MM.1S (cell line): ENCODE measurements around the gene ETNK1.

Source experiments
- DNase-seq: peaks from one replicate; pipeline ENCODE4 v3.0.0-alpha.2; 2015
- H2AFZ ChIP-seq: fragments of 300-600 bp; sonication (generic); 2 replicates; pipeline ENCODE4 v1.6.0; 2016; ENCODE audit warnings: antibody characterized with exemption, low read length
- H3F3A ChIP-seq: fragments of 300-600 bp; sonication (generic); 2 replicates; pipeline ENCODE4 v1.6.1; 2016; ENCODE audit warnings: mild to moderate bottlenecking, antibody characterized with exemption, low read length, moderate library complexity, mixed read lengths; ENCODE audit not compliant: insufficient read depth
- H3K27ac ChIP-seq: fragments of 300-600 bp; sonication (generic); 2 replicates; pipeline ENCODE4 v1.5.1; 2016; ENCODE audit warnings: mild to moderate bottlenecking, low read length
- H3K27me3 ChIP-seq: fragments of 300-600 bp; sonication (generic); replicated peaks from 2 replicates; pipeline ENCODE4 v1.6.0; 2016; ENCODE audit warnings: low read length; ENCODE audit not compliant: insufficient read depth
- H3K36me3 ChIP-seq: fragments of 300-600 bp; sonication (generic); replicated peaks from 2 replicates; pipeline ENCODE4 v1.6.1; 2016; ENCODE audit warnings: mild to moderate bottlenecking, low read length, mixed read lengths; ENCODE audit not compliant: insufficient read depth
- H3K4me1 ChIP-seq: fragments of 300-600 bp; sonication (generic); 2 replicates; pipeline ENCODE4 v1.6.1; 2016; ENCODE audit warnings: low read length, mixed read lengths
- H3K4me2 ChIP-seq: fragments of 300-600 bp; sonication (generic); 2 replicates; pipeline ENCODE4 v1.6.0; 2016; ENCODE audit warnings: low read depth, low read length
- H3K4me3 ChIP-seq: fragments of 300-600 bp; sonication (generic); 2 replicates; pipeline ENCODE4 v1.5.1; 2016; ENCODE audit warnings: low read length, mixed read lengths
- H3K79me2 ChIP-seq: fragments of 300-600 bp; sonication (generic); 2 replicates; pipeline ENCODE4 v1.6.1; 2016; ENCODE audit warnings: mixed run types, low read length, mixed read lengths
- H3K9ac ChIP-seq: fragments of 300-600 bp; sonication (generic); 2 replicates; pipeline ENCODE4 v1.6.1; 2016; ENCODE audit warnings: low read length, mixed read lengths
- H3K9me2 ChIP-seq: fragments of 300-600 bp; sonication (generic); replicated peaks from 2 replicates; pipeline ENCODE4 v1.6.1; 2016; ENCODE audit warnings: mild to moderate bottlenecking, low read length, mixed read lengths; ENCODE audit not compliant: insufficient read depth
- H3K9me3 ChIP-seq: fragments of 300-600 bp; sonication (generic); replicated peaks from 2 replicates; pipeline ENCODE4 v1.6.1; 2016; ENCODE audit warnings: mild to moderate bottlenecking, low read length, mixed read lengths; ENCODE audit not compliant: insufficient read depth
- H4K20me1 ChIP-seq: fragments of 300-600 bp; sonication (generic); 2 replicates; pipeline ENCODE4 v1.6.1; 2016; ENCODE audit warnings: mild to moderate bottlenecking, low read length, moderate library complexity, mixed read lengths; ENCODE audit not compliant: insufficient read depth
- EZH2 ChIP-seq: fragments of 300-600 bp; sonication (generic); optimal IDR thresholded peaks from 2 replicates; pipeline ENCODE3; 2017; ENCODE audit warnings: low read depth, mild to moderate bottlenecking, antibody characterized with exemption, low read length, mixed read lengths
- EZH2phosphoT487 ChIP-seq: fragments of 300-600 bp; sonication (generic); IDR thresholded peaks from 2 replicates; pipeline ENCODE4 v1.6.1; 2018; ENCODE audit warnings: antibody characterized with exemption, low read length
- TF ChIP-seq, protein P1 (sequence below): fragments of 300-600 bp; sonication (generic); IDR thresholded peaks from 2 replicates; pipeline ENCODE4 v1.5.1; 2016; ENCODE audit warnings: antibody characterized with exemption, low read length, mixed read lengths

ETNK1 gene

DNA sequence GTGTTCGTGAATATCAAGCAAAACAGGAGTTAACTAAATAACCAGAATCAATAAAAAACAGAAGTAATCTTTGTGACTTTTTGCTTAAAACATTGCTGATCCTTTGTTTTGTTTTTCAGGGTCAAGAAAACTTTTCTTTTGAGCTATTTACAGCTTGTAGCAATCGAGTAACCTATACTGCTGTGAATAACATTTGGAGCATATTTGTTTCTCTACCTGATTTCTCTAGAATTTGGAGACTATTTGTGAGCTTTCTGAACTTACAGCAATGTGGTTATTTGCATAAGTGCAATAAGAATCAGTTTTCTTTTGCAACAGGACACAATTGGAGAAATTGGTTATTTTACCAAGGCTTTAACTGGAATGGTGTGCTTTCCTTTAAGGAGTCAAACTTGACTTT is 7.3 kb upstream of the ETNK1 start:
- no peaks in the 10 kb centered on the region for H3K9me3 ChIP-seq

GRCh38 chr12:22624548-22624869 is 462 bp upstream of the ETNK1 start:
- Histone ChIP-seq H3K4me2 (peak overlapping the region; percentile 76), H4K20me1 (no peaks in the 10 kb centered on the region; the same call in 1 of the 2 replicates), H3K9me3 (no peaks in the 10 kb centered on the region), H3K27me3 (no peaks in the 10 kb centered on the region), H3K9me2 (no peaks in the 10 kb centered on the region), H2AFZ (peak overlapping the region; percentile 97), H3K4me1 (0 out of 2 replicates have a peak, but pooled peaks cover 2% of the 10 kb centered on the region), H3F3A (peaks cover 11% of the 10 kb centered on the region), H3K36me3 (no peaks in the 10 kb centered on the region), H3K79me2 (peaks cover 50% of the 10 kb centered on the region), H3K27ac (peak overlapping the region; percentile 85; the same call in 1 of the 2 replicates), H3K9ac (peak overlapping the region; percentile 90; the same call in 1 of the 2 replicates), H3K4me3 (peak overlapping the region; percentile 96)
- no peak for TF ChIP-seq EZH2phosphoT487
- TF ChIP-seq, protein P1, sequence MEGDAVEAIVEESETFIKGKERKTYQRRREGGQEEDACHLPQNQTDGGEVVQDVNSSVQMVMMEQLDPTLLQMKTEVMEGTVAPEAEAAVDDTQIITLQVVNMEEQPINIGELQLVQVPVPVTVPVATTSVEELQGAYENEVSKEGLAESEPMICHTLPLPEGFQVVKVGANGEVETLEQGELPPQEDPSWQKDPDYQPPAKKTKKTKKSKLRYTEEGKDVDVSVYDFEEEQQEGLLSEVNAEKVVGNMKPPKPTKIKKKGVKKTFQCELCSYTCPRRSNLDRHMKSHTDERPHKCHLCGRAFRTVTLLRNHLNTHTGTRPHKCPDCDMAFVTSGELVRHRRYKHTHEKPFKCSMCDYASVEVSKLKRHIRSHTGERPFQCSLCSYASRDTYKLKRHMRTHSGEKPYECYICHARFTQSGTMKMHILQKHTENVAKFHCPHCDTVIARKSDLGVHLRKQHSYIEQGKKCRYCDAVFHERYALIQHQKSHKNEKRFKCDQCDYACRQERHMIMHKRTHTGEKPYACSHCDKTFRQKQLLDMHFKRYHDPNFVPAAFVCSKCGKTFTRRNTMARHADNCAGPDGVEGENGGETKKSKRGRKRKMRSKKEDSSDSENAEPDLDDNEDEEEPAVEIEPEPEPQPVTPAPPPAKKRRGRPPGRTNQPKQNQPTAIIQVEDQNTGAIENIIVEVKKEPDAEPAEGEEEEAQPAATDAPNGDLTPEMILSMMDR, result no peak
- TF ChIP-seq EZH2, result no peak
- DNase-seq, result no peak

More for the DNA sequence above, 7.3 kb upstream of the ETNK1 start:
- H3K27ac ChIP-seq, result no peak overlapping the region
- no peaks in the 10 kb centered on the region for H3K79me2 ChIP-seq
- H3K4me1 ChIP-seq, result no peaks in the 10 kb centered on the region
- no peaks in the 10 kb centered on the region for H4K20me1 ChIP-seq
- no peak overlapping the region for H2AFZ ChIP-seq
- H3K4me2 ChIP-seq, result no peak overlapping the region
- no peaks in the 10 kb centered on the region for H3K27me3 ChIP-seq
- TF ChIP-seq EZH2phosphoT487 (no peak), EZH2 (no peak)
- TF ChIP-seq, protein P1, result no peak
- H3K9me2 ChIP-seq, result no peaks in the 10 kb centered on the region
- no peaks in the 10 kb centered on the region for H3K36me3 ChIP-seq
- no peak overlapping the region for H3K9ac ChIP-seq
- no peak overlapping the region for H3K4me3 ChIP-seq
- DNase-seq, result no peak
- H3F3A ChIP-seq, result no peaks in the 10 kb centered on the region

DNA sequence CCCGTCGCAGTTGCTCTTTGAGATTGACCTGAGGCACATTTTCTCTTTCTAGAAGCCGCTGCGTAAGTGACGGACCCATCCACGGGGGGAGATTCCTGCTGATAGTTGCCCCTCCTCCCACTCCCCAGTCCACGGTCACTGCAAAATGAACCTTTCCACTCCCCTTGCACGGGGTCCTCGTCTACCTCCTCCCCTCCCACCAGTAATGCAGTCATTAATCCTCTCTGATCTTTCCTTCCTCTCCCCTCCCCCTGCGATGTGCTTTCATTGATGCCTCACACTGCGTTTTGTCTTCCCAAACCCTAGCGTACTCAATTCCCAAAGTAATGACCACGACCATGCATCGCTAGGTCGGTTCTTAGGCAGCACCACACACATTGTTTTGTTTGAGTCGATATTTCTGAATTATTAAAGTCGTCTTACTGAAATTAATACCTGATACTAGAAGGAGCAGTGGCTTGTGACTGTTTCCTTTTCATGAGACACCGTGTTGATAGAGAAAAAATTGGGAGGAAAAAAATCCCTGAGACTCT is 857 bp downstream of the ETNK1 start:
- peak overlapping the region; percentile 85; the same call in 1 of the 2 replicates for H3K27ac ChIP-seq
- no peaks in the 10 kb centered on the region for H3K9me2 ChIP-seq
- peak; percentile 50 for DNase-seq
- no peaks in the 10 kb centered on the region; the same call in 1 of the 2 replicates for H4K20me1 ChIP-seq
- peak overlapping the region; percentile 97 for H2AFZ ChIP-seq
- peaks cover 11% of the 10 kb centered on the region for H3F3A ChIP-seq
- H3K27me3 ChIP-seq, result no peaks in the 10 kb centered on the region
- TF ChIP-seq EZH2phosphoT487 (no peak), EZH2 (no peak)
- TF ChIP-seq, protein P1, result no peak
- peak overlapping the region; percentile 90 for H3K9ac ChIP-seq
- H3K4me1 ChIP-seq, result 0 out of 2 replicates have a peak, but pooled peaks cover 2% of the 10 kb centered on the region
- peak overlapping the region; percentile 96 for H3K4me3 ChIP-seq
- peak overlapping the region; percentile 76 for H3K4me2 ChIP-seq
- H3K79me2 ChIP-seq, result peaks cover 63% of the 10 kb centered on the region
- no peaks in the 10 kb centered on the region for H3K36me3 ChIP-seq
- H3K9me3 ChIP-seq, result no peaks in the 10 kb centered on the region
